Vagina (tissue), 2 donors: ENCODE results near the gene C7orf33. TPM values are rescaled to one million over a fixed set of nuclear protein-coding genes. Genes with fewer than 3 reads are reported as not detected.

Experiments
- DNase-seq, 2 donors: peaks; one replicate each; pipeline ENCODE4 v3.0.0-alpha.2; 2017; ENCODE audit errors: extremely low spot score in 2 of 2
- H3K27ac ChIP-seq: fragments of 200-600 bp; sonication (generic); one replicate; pipeline ENCODE4 v1.5.1; 2019
- H3K27me3 ChIP-seq: fragments of 200-600 bp; sonication (generic); one replicate; pipeline ENCODE4 v1.5.1; 2019
- H3K36me3 ChIP-seq, 2 donors: fragments of 200-600 bp; sonication (generic); one replicate each; pipeline ENCODE4 v1.5.1; 2017 to 2019
- H3K4me1 ChIP-seq: fragments of 200-600 bp; sonication (generic); one replicate; pipeline ENCODE4 v1.5.1; 2019
- H3K4me3 ChIP-seq, 2 donors: fragments of 200-600 bp; sonication (generic); 1 replicate in 1 of 2; 2 replicates in 1 of 2; pipeline ENCODE4 v1.5.1; 2016 to 2019
- H3K9me3 ChIP-seq: fragments of 200-600 bp; sonication (generic); one replicate; pipeline ENCODE4 v1.5.1; 2019
- CTCF ChIP-seq, 3 experiments: fragments of 450-650 bp in 2 of 3; fragments of 200-600 bp in 1 of 3; sonication (generic) in 1 of 3; IDR thresholded peaks; one replicate each; pipeline ENCODE4 v1.5.1; 2017 to 2019; ENCODE audit warnings: antibody characterized with exemption in 3 of 3, mild to moderate bottlenecking in 2 of 3, moderate library complexity in 2 of 3
- POLR2A ChIP-seq, 2 donors: fragments of 450-650 bp; IDR thresholded peaks; one replicate each; pipeline ENCODE4 v1.6.1; 2017; ENCODE audit warnings: antibody characterized with exemption in 2 of 2, mild to moderate bottlenecking in 2 of 2, moderate library complexity in 2 of 2
- POLR2AphosphoS5 ChIP-seq, 2 donors: sonication (generic); formaldehyde crosslinking; IDR thresholded peaks; one replicate each; pipeline ENCODE4 v1.9.0; 2017; ENCODE audit warnings: antibody characterized with exemption in 2 of 2, mild to moderate bottlenecking in 2 of 2, low read depth in 1 of 2; ENCODE audit not compliant: insufficient read depth in 1 of 2
- intact Hi-C: fragments of 100-400 bp; cut with DNase I; formaldehyde crosslinking; loops from one replicate; pipeline ENCODE4 v1.15.1; 2023
- total RNA-seq: library from RNA; depleted of rRNA; stranded (reverse); fragments of >200 nt; gene quantifications from one replicate; pipeline ENCODE4 v1.2.3, GENCODE V29; 2016

The C7orf33 gene
- total RNA-seq, 1 donor from 2014 or later = not detected

- Histone ChIP-seq H3K36me3 (no peaks in the 10 kb centered on the region), H3K4me3 (no peak overlapping the region), H3K9me3 (no peaks in the 10 kb centered on the region), H3K4me1 (no peaks in the 10 kb centered on the region), H3K27ac (no peak overlapping the region), H3K27me3 (no peaks in the 10 kb centered on the region)
- no peak for TF ChIP-seq CTCF (IDR thresholded peaks at IDR 0.05)
- no peak for TF ChIP-seq POLR2AphosphoS5 (IDR thresholded peaks at IDR 0.05; ENCODE audit: insufficient read depth in 1 of 2, low read depth in 1 of 2)
- no peak for TF ChIP-seq POLR2A (IDR thresholded peaks at IDR 0.05)
- intact Hi-C loops = loop anchor here (10.0 kb wide), 1 partner anchor 385 kb away; no protein-coding TSS in a partner anchor
- no peak for DNase-seq
Measured at GRCh38 chr7:148579366-148579765, 11.2 kb upstream of the C7orf33 start.

DNA sequence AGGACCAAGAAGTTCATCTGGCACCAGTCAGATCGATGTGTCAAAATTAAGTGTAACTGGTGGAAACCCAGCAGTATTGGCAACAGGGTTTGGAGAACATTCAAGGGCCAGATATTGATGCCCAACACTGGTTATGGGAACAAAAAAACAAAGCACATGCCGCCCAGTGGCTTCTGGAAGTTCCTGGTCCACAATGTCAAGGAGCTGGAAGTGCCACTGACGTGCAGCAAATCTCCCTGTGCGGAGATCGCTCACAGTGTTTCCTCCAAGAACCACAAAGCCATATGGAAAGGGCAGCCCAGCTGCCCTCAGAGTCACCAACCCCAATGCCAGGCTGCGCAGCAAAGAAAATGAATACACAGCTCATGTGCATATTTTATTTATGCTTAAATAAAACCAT is 10.1 kb upstream of the C7orf33 start:
- DNase-seq = no peak
- Histone ChIP-seq H3K27me3 (no peaks in the 10 kb centered on the region), H3K27ac (no peak overlapping the region), H3K4me1 (no peaks in the 10 kb centered on the region), H3K9me3 (no peaks in the 10 kb centered on the region), H3K36me3 (no peaks in the 10 kb centered on the region), H3K4me3 (no peak overlapping the region)
- intact Hi-C loops = no loop called here
- no peak for TF ChIP-seq POLR2A (IDR thresholded peaks at IDR 0.05)
- TF ChIP-seq CTCF (IDR thresholded peaks at IDR 0.05) = no peak
- TF ChIP-seq POLR2AphosphoS5 (IDR thresholded peaks at IDR 0.05; ENCODE audit: insufficient read depth in 1 of 2, low read depth in 1 of 2) = no peak

- intact Hi-C loops = no loop called here
- Histone ChIP-seq H3K27me3 (no peaks in the 10 kb centered on the region), H3K4me1 (no peaks in the 10 kb centered on the region), H3K9me3 (no peaks in the 10 kb centered on the region), H3K36me3 (no peaks in the 10 kb centered on the region), H3K4me3 (no peak overlapping the region), H3K27ac (no peak overlapping the region)
- no peak for TF ChIP-seq CTCF (IDR thresholded peaks at IDR 0.05)
- TF ChIP-seq POLR2A (IDR thresholded peaks at IDR 0.05) = no peak
- no peak for TF ChIP-seq POLR2AphosphoS5 (IDR thresholded peaks at IDR 0.05; ENCODE audit: insufficient read depth in 1 of 2, low read depth in 1 of 2)
- DNase-seq = no peak
Measured at GRCh38 chr7:148581624-148582023, 8.9 kb upstream of the C7orf33 start.

- intact Hi-C loops = no loop called here
- Histone ChIP-seq H3K4me3 (no peak overlapping the region), H3K4me1 (no peaks in the 10 kb centered on the region), H3K36me3 (no peaks in the 10 kb centered on the region), H3K27me3 (no peaks in the 10 kb centered on the region), H3K27ac (no peak overlapping the region), H3K9me3 (no peaks in the 10 kb centered on the region)
- no peak for DNase-seq
- no peak for TF ChIP-seq POLR2AphosphoS5 (IDR thresholded peaks at IDR 0.05; ENCODE audit: insufficient read depth in 1 of 2, low read depth in 1 of 2)
- no peak for TF ChIP-seq CTCF (IDR thresholded peaks at IDR 0.05)
- TF ChIP-seq POLR2A (IDR thresholded peaks at IDR 0.05) = no peak
Measured at GRCh38 chr7:148584154-148584827, 6.3 kb upstream of the C7orf33 start.

GRCh38 chr7:148585399-148585798 is 5.2 kb upstream of the C7orf33 start:
- Histone ChIP-seq H3K27ac (no peak overlapping the region), H3K4me1 (no peaks in the 10 kb centered on the region), H3K27me3 (no peaks in the 10 kb centered on the region), H3K36me3 (no peaks in the 10 kb centered on the region), H3K4me3 (no peak overlapping the region), H3K9me3 (no peaks in the 10 kb centered on the region)
- intact Hi-C loops = no loop called here
- DNase-seq = no peak
- TF ChIP-seq CTCF (IDR thresholded peaks at IDR 0.05) (no peak), POLR2A (IDR thresholded peaks at IDR 0.05) (no peak), POLR2AphosphoS5 (IDR thresholded peaks at IDR 0.05; ENCODE audit: insufficient read depth in 1 of 2, low read depth in 1 of 2) (no peak)
